Natural killer cell treated with Interleukin-12 subunit alpha and Interleukin-12 subunit beta and Interleukin-15 and Interleukin-18, amount 100 ng/mL, for 72 hours (primary cell): ENCODE results near the gene ALCAM. TPM values are rescaled to one million over a fixed set of nuclear protein-coding genes. Genes with fewer than 3 reads are reported as not detected.

Experiments
- ATAC-seq, 2 donors: fragments of 150-1000 bp; cut with Tn5 transposase in 1 of 2; sonication (Bioruptor Pico), chemical (Tn5 transposase) in 1 of 2; 2 replicates each; pipeline ENCODE4 v1.10.0; 2021
- DNase-seq: peaks from one replicate; pipeline ENCODE4 v3.0.0; 2022; ENCODE audit warnings: low spot score
- H3K27ac Mint-ChIP-seq, 2 donors: 1 replicate in 1 of 2; 2 replicates in 1 of 2; pipeline ENCODE4 v1.8.0; 2022; ENCODE audit warnings: mixed read lengths in 2 of 2, mild to moderate bottlenecking in 1 of 2, moderate library complexity in 1 of 2
- H3K27me3 Mint-ChIP-seq, 2 donors: 1 replicate in 1 of 2; 2 replicates in 1 of 2; pipeline ENCODE4 v1.8.0; 2022; ENCODE audit warnings: mixed read lengths in 2 of 2
- H3K36me3 Mint-ChIP-seq: one replicate; pipeline ENCODE4 v1.8.0; 2022; ENCODE audit warnings: mixed read lengths
- H3K4me1 Mint-ChIP-seq, 2 donors: 1 replicate in 1 of 2; 2 replicates in 1 of 2; pipeline ENCODE4 v1.8.0; 2022; ENCODE audit warnings: low read depth in 2 of 2, mixed read lengths in 2 of 2, mild to moderate bottlenecking in 1 of 2
- H3K4me3 Mint-ChIP-seq: one replicate; pipeline ENCODE4 v1.8.0; 2022; ENCODE audit warnings: mixed read lengths
- H3K9me3 Mint-ChIP-seq: 2 replicates; pipeline ENCODE4 v1.8.0; 2022; ENCODE audit warnings: mixed read lengths
- total RNA-seq, 2 donors: library from RNA; stranded (reverse); gene quantifications; one replicate each; pipeline ENCODE4 v1.2.3, GENCODE V29; 2022

ALCAM gene
- total RNA-seq, 2 donors from 2014 or later: 8.0 to 9.0 TPM

GRCh38 chr3:105532251-105532650 lies 165.5 kb downstream of the ALCAM start:
- H3K9me3 Mint-ChIP-seq: no peaks in the 10 kb centered on the region
- H3K4me3 Mint-ChIP-seq: no peak overlapping the region
- H3K27me3 Mint-ChIP-seq: no peaks in the 10 kb centered on the region
- DNase-seq: no peak
- H3K27ac Mint-ChIP-seq: no peak overlapping the region
- no peak for ATAC-seq
- H3K4me1 Mint-ChIP-seq: peaks cover 0 to 8% of the 10 kb centered on the region in 2 donors
- no peaks in the 10 kb centered on the region for H3K36me3 Mint-ChIP-seq

- no peaks in the 10 kb centered on the region for H3K36me3 Mint-ChIP-seq
- H3K27me3 Mint-ChIP-seq: no peaks in the 10 kb centered on the region
- ATAC-seq (no peak), DNase-seq (no peak)
- H3K27ac Mint-ChIP-seq: no peak overlapping the region
- H3K4me1 Mint-ChIP-seq: no peaks in the 10 kb centered on the region
- no peak overlapping the region for H3K4me3 Mint-ChIP-seq
- H3K9me3 Mint-ChIP-seq: no peaks in the 10 kb centered on the region
These were observed 167.3 kb downstream of the ALCAM start for GRCh38 chr3:105533960-105534359.

- ATAC-seq (no peak), DNase-seq (no peak)
- no peaks in the 10 kb centered on the region for H3K36me3 Mint-ChIP-seq
- no peaks in the 10 kb centered on the region for H3K4me1 Mint-ChIP-seq
- no peak overlapping the region for H3K27ac Mint-ChIP-seq
- no peak overlapping the region for H3K4me3 Mint-ChIP-seq
- H3K27me3 Mint-ChIP-seq: no peaks in the 10 kb centered on the region
- H3K9me3 Mint-ChIP-seq: no peaks in the 10 kb centered on the region
These were observed 167.8 kb downstream of the ALCAM start for GRCh38 chr3:105534491-105534890.

GRCh38 chr3:105537371-105538080 lies 170.8 kb downstream of the ALCAM start:
- no peaks in the 10 kb centered on the region for H3K4me1 Mint-ChIP-seq
- ATAC-seq (no peak), DNase-seq (no peak)
- no peak overlapping the region for H3K27ac Mint-ChIP-seq
- H3K36me3 Mint-ChIP-seq: no peaks in the 10 kb centered on the region
- no peaks in the 10 kb centered on the region for H3K9me3 Mint-ChIP-seq
- no peak overlapping the region for H3K4me3 Mint-ChIP-seq
- no peaks in the 10 kb centered on the region for H3K27me3 Mint-ChIP-seq

DNA sequence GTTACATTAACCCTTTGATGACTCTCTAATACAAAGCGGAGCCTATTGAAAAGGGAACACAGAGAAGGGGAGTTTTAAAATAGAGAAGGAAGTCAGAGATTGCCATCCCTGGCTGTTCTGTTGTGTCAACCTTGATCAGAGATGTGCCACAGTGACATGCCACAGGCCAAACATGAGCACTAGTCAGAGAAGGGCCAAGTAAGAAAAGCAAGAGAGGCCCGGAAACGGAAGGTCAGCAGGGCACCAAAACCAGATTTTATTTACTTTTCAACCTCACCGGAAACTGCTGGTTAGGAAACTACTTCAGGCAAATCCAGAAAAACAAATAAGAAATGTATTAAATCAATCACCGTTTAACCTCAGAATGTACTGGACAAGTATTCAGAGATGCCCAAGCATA lies 171.8 kb downstream of the ALCAM start:
- Mint-ChIP-seq H3K4me1 (no peaks in the 10 kb centered on the region), H3K27me3 (no peaks in the 10 kb centered on the region), H3K27ac (no peak overlapping the region), H3K36me3 (no peaks in the 10 kb centered on the region), H3K9me3 (no peaks in the 10 kb centered on the region), H3K4me3 (no peak overlapping the region)
- no peak for DNase-seq
- ATAC-seq: no peak

- ATAC-seq (no peak), DNase-seq (no peak)
- H3K27me3 Mint-ChIP-seq: no peaks in the 10 kb centered on the region
- H3K9me3 Mint-ChIP-seq: no peaks in the 10 kb centered on the region
- no peaks in the 10 kb centered on the region for H3K36me3 Mint-ChIP-seq
- no peak overlapping the region for H3K4me3 Mint-ChIP-seq
- no peaks in the 10 kb centered on the region for H3K4me1 Mint-ChIP-seq
- H3K27ac Mint-ChIP-seq: no peak overlapping the region
These were observed 173.2 kb downstream of the ALCAM start for GRCh38 chr3:105539897-105540296.

DNA sequence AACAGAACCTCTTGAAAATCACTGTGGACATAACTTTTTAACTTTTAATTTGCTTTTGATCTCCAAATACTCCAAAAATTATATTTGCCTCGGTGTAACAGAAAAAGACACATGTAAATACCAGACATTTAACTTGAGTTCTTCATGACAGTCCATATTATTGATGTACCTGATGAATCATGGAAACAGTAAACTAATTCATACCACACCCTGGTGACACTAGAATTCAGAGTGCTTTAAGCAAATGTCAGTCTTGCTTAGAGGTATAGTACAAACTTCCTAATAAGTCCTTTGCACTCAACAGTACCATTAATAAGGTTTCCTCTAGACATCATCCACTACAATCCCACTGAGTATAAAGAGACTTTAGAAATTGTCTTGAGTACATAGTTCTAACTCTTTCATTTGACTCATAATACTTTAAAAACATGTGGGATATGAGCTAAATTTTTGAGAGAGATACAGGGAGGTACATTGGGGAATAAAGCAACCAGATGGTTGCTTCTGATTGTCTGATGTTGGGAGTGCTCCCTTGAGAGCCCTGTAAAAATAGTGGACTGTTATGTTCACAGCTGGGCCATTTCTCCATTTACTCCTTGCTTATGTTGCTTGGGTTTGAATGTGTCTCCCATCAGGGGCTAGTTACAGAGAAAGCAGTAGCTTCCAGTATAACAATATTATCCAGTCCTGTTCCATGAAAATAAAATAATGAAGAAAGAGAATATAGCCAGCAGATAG lies 175.7 kb downstream of the ALCAM start:
- Mint-ChIP-seq H3K4me3 (no peak overlapping the region), H3K9me3 (no peaks in the 10 kb centered on the region), H3K27ac (no peak overlapping the region), H3K4me1 (no peaks in the 10 kb centered on the region), H3K27me3 (no peaks in the 10 kb centered on the region), H3K36me3 (no peaks in the 10 kb centered on the region)
- ATAC-seq (no peak), DNase-seq (no peak)

- DNase-seq: no peak
- no peak for ATAC-seq
- H3K4me1 Mint-ChIP-seq: no peaks in the 10 kb centered on the region
- no peaks in the 10 kb centered on the region for H3K27me3 Mint-ChIP-seq
- H3K4me3 Mint-ChIP-seq: no peak overlapping the region
- no peak overlapping the region for H3K27ac Mint-ChIP-seq
- H3K9me3 Mint-ChIP-seq: no peaks in the 10 kb centered on the region
- no peaks in the 10 kb centered on the region for H3K36me3 Mint-ChIP-seq
These were observed 178.3 kb downstream of the ALCAM start for GRCh38 chr3:105545051-105545450.

- H3K9me3 Mint-ChIP-seq: no peaks in the 10 kb centered on the region
- peaks cover 0 to 3% of the 10 kb centered on the region in 2 donors for H3K27me3 Mint-ChIP-seq
- H3K4me1 Mint-ChIP-seq: no peaks in the 10 kb centered on the region
- ATAC-seq: no peak
- H3K27ac Mint-ChIP-seq: no peak overlapping the region
- H3K4me3 Mint-ChIP-seq: no peak overlapping the region
- no peak for DNase-seq
- H3K36me3 Mint-ChIP-seq: no peaks in the 10 kb centered on the region
These were observed 187.1 kb downstream of the ALCAM start for GRCh38 chr3:105553851-105554250.

DNA sequence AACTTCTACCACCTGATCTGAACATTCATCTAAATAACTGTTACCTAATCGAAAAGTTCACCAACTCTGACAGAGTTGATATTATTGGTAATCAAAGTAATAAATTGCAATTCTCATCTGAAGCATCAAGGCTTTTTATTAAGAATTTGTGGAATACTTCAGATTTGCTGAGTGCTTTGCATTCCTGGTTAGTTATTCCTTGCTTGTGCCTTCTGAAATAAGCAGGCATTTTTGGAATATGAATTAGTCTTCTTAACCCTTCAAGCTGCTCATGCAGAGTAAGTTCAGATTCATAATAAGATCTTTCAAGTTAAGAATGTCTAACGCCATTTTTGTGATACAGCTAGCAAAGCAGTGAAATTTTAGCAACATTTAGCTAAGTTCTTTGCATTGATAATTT lies 188.5 kb downstream of the ALCAM start:
- no peak overlapping the region for H3K27ac Mint-ChIP-seq
- no peaks in the 10 kb centered on the region for H3K9me3 Mint-ChIP-seq
- no peak for ATAC-seq
- no peaks in the 10 kb centered on the region for H3K4me1 Mint-ChIP-seq
- H3K36me3 Mint-ChIP-seq: no peaks in the 10 kb centered on the region
- H3K27me3 Mint-ChIP-seq: peaks cover 0 to 3% of the 10 kb centered on the region in 2 donors
- no peak overlapping the region for H3K4me3 Mint-ChIP-seq
- no peak for DNase-seq

- H3K27me3 Mint-ChIP-seq: peaks cover 0 to 3% of the 10 kb centered on the region in 2 donors
- ATAC-seq: no peak
- no peak overlapping the region for H3K4me3 Mint-ChIP-seq
- H3K4me1 Mint-ChIP-seq: no peaks in the 10 kb centered on the region
- no peak overlapping the region for H3K27ac Mint-ChIP-seq
- DNase-seq: no peak
- H3K9me3 Mint-ChIP-seq: no peaks in the 10 kb centered on the region
- H3K36me3 Mint-ChIP-seq: no peaks in the 10 kb centered on the region
These were observed 193.1 kb downstream of the ALCAM start for GRCh38 chr3:105559856-105560255.

DNA sequence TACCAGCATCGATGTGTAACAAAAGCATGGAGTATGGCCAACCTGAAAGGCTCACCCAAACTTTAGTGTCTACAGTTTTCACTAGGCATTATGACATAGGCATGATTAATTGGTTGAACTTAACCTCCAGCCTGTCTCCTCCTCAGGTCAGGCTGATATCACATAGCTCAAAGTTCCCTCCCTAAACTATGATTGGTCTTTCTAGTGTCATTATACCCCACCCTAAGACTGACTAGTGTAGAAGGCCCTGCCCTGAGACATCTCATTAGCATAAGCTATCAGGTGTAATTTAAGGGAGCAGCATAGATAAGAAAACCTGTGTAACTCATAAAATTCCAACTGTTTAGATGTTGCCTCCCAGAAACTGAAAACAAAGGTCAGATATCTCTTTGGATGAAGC lies 195.2 kb downstream of the ALCAM start:
- no peak for ATAC-seq
- H3K9me3 Mint-ChIP-seq: no peaks in the 10 kb centered on the region

DNA sequence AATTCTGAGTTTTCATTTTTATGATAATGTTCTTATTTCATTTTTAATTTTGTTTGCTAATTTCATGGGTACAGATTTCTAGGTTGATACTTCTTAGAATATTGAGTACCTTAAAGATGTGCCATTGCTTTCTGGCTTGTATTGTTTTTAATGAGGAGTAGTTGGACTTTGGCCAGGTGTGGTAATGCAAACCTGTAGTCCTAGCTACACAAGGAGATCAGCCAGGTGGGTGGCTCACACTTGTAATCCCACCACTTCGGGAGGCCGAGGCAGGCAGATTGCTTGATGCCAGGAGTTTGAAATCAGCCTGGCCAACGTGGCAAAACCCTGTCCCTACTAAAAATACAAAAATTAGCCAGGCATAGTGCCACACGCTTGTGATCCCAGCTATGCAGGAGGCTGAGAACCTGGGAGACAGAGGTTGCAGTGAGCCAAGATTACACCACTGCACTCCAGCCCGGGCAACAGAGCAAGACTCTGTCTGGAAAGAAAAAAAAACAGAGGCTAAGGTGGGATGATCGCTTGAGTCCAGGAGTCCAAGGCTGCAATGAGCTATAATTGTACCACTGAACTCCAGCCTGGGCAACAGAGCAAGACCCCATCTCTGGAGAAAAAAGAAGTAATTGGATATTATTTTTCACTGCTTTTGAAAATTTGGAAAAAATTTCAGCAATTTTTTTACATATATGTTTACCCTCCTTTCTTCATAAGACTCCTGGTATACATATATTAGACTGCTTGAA lies 198.0 kb downstream of the ALCAM start:
- Mint-ChIP-seq H3K36me3 (peaks cover 6% of the 10 kb centered on the region), H3K27ac (no peak overlapping the region), H3K27me3 (peaks cover 2 to 8% of the 10 kb centered on the region in 2 donors), H3K4me1 (no peaks in the 10 kb centered on the region), H3K4me3 (no peak overlapping the region), H3K9me3 (no peaks in the 10 kb centered on the region)
- DNase-seq (no peak), ATAC-seq (no peak)

More for the DNA sequence above, 195.2 kb downstream of the ALCAM start:
- Mint-ChIP-seq H3K27ac (no peak overlapping the region), H3K36me3 (no peaks in the 10 kb centered on the region), H3K27me3 (peaks cover 0 to 3% of the 10 kb centered on the region in 2 donors), H3K4me3 (no peak overlapping the region), H3K4me1 (no peaks in the 10 kb centered on the region)
- no peak for DNase-seq

- peaks cover 6% of the 10 kb centered on the region for H3K36me3 Mint-ChIP-seq
- H3K9me3 Mint-ChIP-seq: no peaks in the 10 kb centered on the region
- no peak overlapping the region for H3K27ac Mint-ChIP-seq
- ATAC-seq (no peak), DNase-seq (no peak)
- peaks cover 4 to 13% of the 10 kb centered on the region in 2 donors for H3K27me3 Mint-ChIP-seq
- no peak overlapping the region for H3K4me3 Mint-ChIP-seq
- no peaks in the 10 kb centered on the region for H3K4me1 Mint-ChIP-seq
These were observed 204.3 kb downstream of the ALCAM start for GRCh38 chr3:105571005-105571404.
